ES-I3 (cell line): ENCODE results near the gene MBTPS1.

ENCODE experiments used
- H3K36me3 ChIP-seq: 2 replicates; pipeline ENCODE4 v1.6.1; 2013; ENCODE audit warnings: mild to moderate bottlenecking, low read length, control low read depth, moderate library complexity; ENCODE audit not compliant: insufficient read depth
- H3K4me1 ChIP-seq: 2 replicates; pipeline ENCODE4 v1.6.1; 2013; ENCODE audit warnings: mild to moderate bottlenecking, control low read depth, low read length; ENCODE audit not compliant: insufficient read depth
- H3K9ac ChIP-seq: 2 replicates; pipeline ENCODE4 v1.6.1; 2013; ENCODE audit warnings: low read depth, mild to moderate bottlenecking, low read length, moderate library complexity
- H3K9me3 ChIP-seq: 2 replicates; pipeline ENCODE4 v1.6.1; 2013; ENCODE audit warnings: mild to moderate bottlenecking, low read length, moderate library complexity; ENCODE audit not compliant: control insufficient read depth, insufficient read depth

MBTPS1 gene

DNA sequence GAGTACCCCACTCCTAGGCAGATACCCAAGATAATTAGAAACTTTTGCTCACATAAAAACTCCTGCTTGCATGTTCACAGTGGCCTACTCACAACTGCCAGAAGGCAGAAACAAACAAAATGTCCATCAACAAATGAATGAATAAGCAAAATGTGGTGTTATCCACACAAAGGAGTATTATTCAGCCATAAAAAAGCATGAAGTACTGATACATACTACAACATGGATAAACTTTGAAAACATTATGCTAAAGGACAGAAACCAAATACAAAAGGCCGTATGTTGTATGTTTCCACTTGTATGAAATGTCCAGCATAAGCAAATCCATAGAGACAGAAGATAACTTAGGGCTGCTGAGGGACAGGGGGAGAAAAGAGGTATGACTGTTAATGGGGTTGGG is 26.3 kb upstream of the MBTPS1 start:
- H3K9me3 ChIP-seq: no peaks in the 10 kb centered on the region
- no peaks in the 10 kb centered on the region for H3K36me3 ChIP-seq
- peaks cover 18% of the 10 kb centered on the region for H3K4me1 ChIP-seq
- H3K9ac ChIP-seq: no peak overlapping the region

DNA sequence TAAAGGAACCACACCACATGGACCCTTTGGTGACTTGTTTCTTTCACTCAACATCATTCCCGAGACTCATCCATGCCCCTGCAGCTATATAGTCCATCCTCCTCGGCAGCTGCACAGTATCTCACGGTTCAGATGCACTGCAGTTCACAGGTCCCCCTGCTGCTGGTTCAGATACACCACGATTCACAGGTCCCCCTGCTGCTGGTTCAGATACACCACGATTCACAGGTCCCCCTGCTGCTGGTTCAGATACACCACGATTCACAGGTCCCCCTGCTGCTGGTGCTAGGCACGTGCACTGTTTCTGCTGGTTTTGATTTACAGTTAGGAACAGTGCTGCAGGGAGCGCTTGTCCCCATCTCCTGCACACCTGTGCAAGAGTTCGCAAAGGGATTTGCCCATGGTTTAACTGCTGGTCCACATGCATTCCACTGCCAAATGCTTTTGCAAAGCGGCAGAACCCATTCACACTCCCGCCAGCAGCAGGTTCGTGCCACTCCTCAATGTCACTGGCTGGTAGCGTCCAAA is 24.5 kb upstream of the MBTPS1 start:
- peaks cover 26% of the 10 kb centered on the region for H3K4me1 ChIP-seq
- no peaks in the 10 kb centered on the region for H3K36me3 ChIP-seq
- no peak overlapping the region for H3K9ac ChIP-seq
- no peaks in the 10 kb centered on the region for H3K9me3 ChIP-seq

DNA sequence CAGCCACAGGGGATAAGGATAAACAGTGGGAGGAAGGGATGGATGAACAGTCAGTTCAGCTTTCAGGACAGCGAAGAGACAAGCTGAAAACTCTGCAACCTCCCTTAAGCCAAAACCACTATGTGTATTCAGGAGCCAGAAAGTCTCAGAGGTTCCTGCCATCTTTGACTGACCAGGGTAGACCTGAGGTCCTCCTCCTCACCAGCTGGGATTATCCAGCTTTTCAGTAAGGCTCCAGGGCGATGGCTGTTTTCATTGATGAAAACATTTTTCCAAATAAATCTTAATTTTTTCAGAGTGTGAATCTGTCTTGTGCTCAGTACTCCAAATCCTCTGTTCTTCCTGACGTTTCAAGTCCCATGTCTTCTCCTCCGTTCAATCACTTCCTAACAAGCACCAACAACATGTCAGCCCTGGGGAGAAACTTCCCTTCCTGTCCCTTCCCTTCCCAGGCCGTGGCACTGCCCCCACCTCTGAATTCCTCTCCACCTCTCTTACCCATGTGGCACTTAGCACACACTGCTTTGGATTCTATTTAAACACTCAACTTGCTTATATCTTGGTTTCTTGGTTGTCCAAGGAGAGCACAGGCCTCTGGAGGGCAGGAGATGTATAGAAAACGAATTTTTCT is 23.0 kb upstream of the MBTPS1 start:
- no peaks in the 10 kb centered on the region for H3K9me3 ChIP-seq
- H3K36me3 ChIP-seq: no peaks in the 10 kb centered on the region
- H3K4me1 ChIP-seq: peaks cover 29% of the 10 kb centered on the region
- no peak overlapping the region for H3K9ac ChIP-seq

DNA sequence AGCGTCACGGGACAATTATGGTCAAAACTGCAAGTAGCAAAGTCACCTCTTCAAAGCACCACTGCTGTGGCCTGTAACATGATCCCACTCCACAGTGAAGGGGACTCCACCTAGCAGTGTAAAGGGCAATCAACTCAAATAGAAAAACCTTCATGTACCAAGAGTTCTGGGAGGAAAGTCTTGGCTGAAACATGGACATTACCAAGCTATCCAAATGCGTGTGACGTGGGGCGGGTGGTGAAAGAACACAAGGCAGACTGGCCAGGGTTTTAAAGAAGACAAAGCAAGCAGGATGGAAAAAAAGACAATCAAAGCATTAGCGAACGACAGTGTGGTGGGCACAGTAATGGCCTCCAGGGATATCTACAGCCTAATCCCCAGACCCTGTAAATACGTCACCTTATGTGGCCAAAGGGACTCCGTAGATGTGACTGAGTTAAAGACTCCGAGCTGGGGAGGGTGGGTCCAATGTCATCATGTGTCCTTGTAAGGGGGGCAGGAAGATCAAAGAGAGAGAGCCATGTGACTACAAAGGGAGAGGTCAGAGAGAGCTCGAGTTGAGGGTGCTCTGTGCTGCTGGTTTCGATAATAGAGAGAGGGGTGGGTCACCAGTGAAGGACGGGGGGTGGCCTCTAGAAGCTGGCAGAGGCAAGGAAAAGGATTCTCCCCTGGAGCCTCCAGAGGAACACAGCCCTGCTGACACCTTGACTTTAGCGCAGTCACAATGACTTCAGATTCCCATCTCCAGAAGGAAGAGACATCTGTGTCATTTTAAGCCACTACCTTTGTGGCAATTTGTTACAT is 22.3 kb upstream of the MBTPS1 start:
- peaks cover 29% of the 10 kb centered on the region for H3K4me1 ChIP-seq
- H3K36me3 ChIP-seq: no peaks in the 10 kb centered on the region
- H3K9ac ChIP-seq: no peak overlapping the region; the same call in 1 of the 2 replicates
- H3K9me3 ChIP-seq: no peaks in the 10 kb centered on the region

DNA sequence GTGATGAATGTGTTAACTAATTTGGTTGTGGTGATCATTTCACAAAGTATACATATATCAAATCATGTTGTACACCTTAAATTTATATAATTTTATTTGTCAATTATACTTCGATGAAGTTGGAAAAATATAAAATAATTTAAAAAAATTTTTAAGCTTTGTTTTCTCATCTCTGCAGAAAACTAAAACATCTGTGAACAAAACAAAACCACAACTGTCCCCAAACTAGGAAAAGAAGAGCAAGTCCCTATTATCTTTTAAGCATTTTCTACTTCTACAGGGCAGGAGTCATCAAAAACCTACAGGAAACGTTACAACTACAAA is 21.7 kb upstream of the MBTPS1 start:
- H3K9ac ChIP-seq: no peak overlapping the region
- H3K36me3 ChIP-seq: no peaks in the 10 kb centered on the region
- H3K4me1 ChIP-seq: peaks cover 29% of the 10 kb centered on the region
- H3K9me3 ChIP-seq: no peaks in the 10 kb centered on the region

DNA sequence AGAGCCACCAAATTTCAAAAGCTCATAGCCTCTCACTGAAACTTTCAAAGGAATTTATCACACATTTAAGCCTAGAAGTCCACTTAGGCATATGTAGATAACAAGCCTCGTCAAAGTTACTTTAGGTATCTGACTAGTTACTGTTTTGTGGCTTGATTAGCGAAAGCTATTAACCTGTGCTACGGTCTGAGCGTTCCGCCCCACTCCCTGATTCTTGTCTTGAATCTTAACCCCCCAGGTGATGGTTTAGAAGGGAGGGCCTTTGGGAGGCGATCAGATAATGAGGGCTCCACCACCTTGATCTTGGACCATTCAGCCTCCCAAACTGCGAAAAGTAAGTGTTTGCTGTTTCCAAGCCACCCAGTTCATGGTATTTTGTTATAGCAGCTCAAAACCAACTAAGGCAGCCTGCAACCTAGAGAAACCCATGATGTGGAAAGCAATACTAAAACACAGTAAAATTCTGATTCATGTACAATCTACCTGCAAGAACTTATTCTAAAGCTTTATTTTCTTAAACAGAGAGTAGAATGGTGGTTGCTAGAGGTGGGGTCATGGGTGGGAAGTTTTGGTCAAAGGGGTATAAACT is 21.1 kb upstream of the MBTPS1 start:
- peaks cover 29% of the 10 kb centered on the region for H3K4me1 ChIP-seq
- H3K9me3 ChIP-seq: no peaks in the 10 kb centered on the region
- H3K9ac ChIP-seq: no peak overlapping the region
- H3K36me3 ChIP-seq: no peaks in the 10 kb centered on the region

DNA sequence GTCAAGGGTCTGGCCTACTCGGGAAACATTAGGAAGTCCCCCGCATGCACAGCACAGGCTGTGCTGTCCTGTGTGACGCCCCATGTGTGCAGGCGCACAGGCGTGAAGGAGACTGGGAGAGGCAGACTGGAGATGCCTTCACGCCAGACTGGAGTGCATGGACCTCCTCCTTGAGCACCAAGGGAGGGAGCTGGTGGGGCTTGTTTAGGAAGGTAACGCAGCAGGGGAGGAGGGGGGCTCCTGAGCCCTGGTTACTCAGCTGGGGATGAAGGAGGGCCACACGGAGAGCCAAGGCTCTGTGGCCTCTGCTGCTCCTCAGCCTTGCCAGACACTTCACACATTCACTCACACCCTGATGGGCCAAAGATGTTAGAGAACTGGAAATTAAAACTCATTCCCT is 20.5 kb upstream of the MBTPS1 start:
- Histone ChIP-seq H3K4me1 (peaks cover 29% of the 10 kb centered on the region), H3K9ac (no peak overlapping the region), H3K9me3 (no peaks in the 10 kb centered on the region), H3K36me3 (no peaks in the 10 kb centered on the region)

DNA sequence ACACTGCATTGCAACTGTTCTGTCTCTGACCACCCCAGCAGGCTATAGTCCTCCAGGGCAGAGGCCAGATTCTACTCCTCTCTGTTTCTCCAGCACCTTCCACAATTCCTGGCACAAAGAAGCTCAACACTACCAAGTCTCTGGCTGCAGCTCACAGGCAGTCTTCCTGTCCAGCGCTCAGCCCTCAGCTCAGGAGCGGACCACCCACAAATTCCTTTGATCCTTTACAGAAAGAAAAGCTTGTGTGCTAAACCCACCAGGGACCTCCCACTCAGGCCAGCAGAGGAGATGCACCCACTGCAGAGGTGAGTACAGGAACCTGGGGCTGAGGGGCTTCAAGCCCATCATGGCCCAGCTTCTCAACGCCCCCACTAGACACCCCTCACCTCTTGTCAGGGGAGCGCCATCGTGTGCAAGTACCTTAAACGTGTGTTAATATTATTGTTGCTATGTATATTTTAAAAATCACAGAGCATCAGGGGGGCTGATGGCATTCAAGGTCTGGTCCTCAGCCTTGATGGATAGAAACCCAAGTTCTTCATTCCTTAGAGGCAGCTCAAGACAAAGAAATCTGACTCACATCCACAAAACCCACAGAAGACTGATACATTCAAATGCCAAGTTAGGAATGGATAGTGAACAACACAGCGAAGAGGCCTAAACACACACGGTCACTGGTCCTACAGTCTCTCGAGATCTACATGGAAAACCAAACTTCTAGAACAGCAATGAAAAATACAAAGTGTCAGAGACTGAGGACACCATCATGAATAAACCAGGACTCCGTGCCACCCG is 19.8 kb upstream of the MBTPS1 start:
- Histone ChIP-seq H3K4me1 (peaks cover 27% of the 10 kb centered on the region), H3K9me3 (no peaks in the 10 kb centered on the region), H3K36me3 (no peaks in the 10 kb centered on the region), H3K9ac (no peak overlapping the region)

DNA sequence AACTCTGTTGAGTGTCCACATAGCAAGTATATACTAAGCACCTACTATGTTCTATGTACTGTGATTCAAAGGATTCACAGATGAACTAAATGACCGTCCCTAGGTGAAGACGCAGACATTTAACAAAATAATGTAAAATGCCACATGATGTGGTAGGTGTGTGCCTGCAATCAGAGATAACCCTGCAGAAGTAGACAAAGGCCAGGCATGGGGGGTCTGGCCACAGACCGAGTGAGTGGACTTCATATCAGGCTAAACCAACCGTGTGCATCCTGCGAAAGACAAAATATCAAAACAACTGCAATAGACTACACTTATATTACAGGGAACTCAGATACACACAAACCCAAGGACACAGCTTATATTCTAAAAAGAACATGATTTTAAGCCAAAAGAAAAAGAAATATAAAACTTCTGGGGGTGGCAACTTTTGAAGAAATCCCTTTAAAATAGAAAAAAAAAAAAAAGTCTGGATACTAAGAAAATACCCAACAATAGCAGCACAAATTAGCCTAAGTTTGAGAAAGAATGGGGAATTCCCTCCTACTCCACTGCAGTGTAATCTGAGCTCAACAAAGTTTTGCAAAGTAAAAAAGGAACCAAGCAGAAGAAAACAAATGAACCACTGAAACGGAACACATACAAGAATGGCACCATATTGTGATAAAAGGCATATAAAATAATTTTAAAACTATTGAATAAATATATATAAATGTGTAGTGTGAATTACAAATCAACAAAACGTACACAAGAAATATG is 16.0 kb upstream of the MBTPS1 start:
- Histone ChIP-seq H3K9ac (no peak overlapping the region), H3K9me3 (no peaks in the 10 kb centered on the region), H3K36me3 (peaks cover 7% of the 10 kb centered on the region; the same call in 1 of the 2 replicates), H3K4me1 (peaks cover 11% of the 10 kb centered on the region; the same call in 1 of the 2 replicates)

DNA sequence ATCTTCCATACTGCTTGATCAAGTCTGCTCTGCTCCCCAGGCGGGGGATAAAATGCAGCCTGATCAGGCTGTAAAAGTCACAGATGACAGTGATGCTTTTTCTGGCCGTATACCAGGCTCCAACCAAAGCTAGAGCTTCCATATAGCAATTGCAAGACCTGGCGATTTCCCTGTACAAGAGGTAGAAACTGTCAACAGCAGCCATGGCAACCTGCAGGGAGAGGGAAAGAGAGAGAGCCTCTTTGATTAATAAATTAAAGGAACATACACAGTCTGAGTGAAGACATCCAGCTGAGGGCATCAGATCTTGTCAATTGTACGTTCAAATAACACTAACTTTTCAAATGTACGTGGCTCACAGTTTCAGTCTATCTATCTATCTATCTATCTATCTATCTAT is 14.4 kb upstream of the MBTPS1 start:
- no peak overlapping the region for H3K9ac ChIP-seq
- peaks cover 3% of the 10 kb centered on the region; the same call in 1 of the 2 replicates for H3K4me1 ChIP-seq
- no peaks in the 10 kb centered on the region for H3K9me3 ChIP-seq
- H3K36me3 ChIP-seq: peaks cover 7% of the 10 kb centered on the region; the same call in 1 of the 2 replicates

DNA sequence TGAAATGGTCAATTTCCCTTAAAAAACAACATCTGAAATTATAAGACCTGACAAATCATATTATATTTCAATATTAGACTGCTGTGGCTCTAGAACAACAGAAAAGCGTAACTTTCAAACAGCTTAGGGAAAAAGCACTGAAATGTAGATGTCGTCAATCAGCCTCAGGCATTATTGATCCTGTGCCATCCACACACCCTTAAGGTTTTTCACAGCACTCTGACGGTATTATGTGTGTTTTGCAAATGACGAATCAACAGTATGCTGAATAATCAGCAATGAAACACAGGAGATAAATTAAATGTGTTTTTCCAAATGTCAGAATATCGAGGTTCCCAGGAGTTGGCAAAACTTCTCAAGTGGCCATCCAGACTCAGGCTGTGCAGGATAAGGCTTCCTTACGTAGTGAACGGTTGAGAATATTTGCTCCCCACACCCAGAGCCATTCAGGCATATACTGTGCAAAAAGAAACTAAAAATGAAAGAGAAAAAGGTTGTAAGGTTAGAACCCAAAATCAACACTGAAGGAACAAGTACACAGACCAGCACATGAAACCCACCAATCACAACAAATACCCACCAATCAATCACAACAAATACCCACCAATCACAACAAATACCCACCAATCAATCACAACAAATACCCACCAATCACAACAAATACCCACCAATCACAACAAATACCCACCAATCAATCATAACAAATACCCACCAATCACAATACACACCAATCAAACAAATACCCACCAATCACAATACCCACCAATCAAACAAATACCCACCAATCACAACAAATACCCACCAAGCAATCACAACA is 7.7 kb upstream of the MBTPS1 start:
- H3K4me1 ChIP-seq: no peaks in the 10 kb centered on the region
- H3K9ac ChIP-seq: no peak overlapping the region
- H3K36me3 ChIP-seq: peaks cover 10% of the 10 kb centered on the region
- no peaks in the 10 kb centered on the region for H3K9me3 ChIP-seq

DNA sequence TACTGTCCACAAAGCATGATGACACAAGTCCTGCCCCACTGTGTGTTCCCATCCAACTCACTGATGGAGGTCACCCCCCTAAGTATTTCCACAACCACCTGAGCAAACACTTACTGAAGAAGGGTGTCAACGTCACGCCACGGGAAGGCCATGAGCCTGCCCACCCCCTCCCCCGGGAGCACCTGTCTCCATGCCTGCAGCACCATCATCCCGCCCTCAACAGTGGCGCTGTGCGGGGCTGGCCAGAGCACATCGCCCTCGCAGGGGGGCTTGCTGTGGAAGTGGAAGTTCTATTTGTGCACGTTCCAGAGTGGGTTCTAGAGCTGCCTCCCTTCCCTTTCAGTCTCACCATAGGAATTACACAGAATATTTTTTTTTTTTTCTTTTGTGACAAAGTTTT is 4.3 kb upstream of the MBTPS1 start:
- no peaks in the 10 kb centered on the region for H3K4me1 ChIP-seq
- no peak overlapping the region for H3K9ac ChIP-seq
- no peaks in the 10 kb centered on the region for H3K9me3 ChIP-seq
- peaks cover 8% of the 10 kb centered on the region for H3K36me3 ChIP-seq

DNA sequence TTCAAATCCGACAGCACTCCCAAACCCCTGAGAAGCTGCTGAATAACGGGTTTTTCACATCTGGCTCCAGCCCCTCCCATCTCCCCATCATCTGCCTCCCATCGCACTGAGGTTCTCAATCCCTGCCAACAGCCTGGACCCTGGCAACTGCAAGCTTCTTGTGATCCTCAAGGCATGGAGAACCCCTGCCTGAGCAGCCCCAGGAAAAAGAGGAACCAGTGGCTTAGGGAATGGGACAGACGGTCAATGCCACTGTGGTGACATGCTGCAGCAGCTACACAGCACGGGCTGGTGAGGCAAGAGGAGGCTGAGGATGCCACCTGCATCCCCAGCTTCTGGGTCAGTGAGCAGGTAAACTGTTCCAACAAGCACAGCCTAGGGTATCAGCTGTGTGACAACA is 3.3 kb upstream of the MBTPS1 start:
- no peak overlapping the region for H3K9ac ChIP-seq
- H3K4me1 ChIP-seq: peaks cover 5% of the 10 kb centered on the region; the same call in 1 of the 2 replicates
- H3K36me3 ChIP-seq: peaks cover 8% of the 10 kb centered on the region
- no peaks in the 10 kb centered on the region for H3K9me3 ChIP-seq
